Keratinocyte (primary cell): Measurements from ENCODE around the gene ATE1.

Source experiments
- EZH2 ChIP-seq: IDR thresholded peaks from one replicate; pipeline ENCODE4 v1.6.1; 2012; ENCODE audit warnings: inconsistent platforms, mild to moderate bottlenecking, low read length, moderate library complexity
- TF ChIP-seq, protein P1 (sequence below), 3 experiments: IDR thresholded peaks in 1 of 3; conservative IDR thresholded peaks in 1 of 3; optimal IDR thresholded peaks in 1 of 3; 2 replicates in 2 of 3; 3 replicates in 1 of 3; pipeline versions ENCODE3 to v1.5.1; 2011; ENCODE audit warnings: low read length in 3 of 3, mild to moderate bottlenecking in 3 of 3, moderate library complexity in 2 of 3, control low read depth in 1 of 3, inconsistent platforms in 1 of 3; ENCODE audit not compliant: insufficient read depth in 2 of 3; ENCODE audit errors: extremely low read depth in 1 of 3

- TF ChIP-seq, protein P1, sequence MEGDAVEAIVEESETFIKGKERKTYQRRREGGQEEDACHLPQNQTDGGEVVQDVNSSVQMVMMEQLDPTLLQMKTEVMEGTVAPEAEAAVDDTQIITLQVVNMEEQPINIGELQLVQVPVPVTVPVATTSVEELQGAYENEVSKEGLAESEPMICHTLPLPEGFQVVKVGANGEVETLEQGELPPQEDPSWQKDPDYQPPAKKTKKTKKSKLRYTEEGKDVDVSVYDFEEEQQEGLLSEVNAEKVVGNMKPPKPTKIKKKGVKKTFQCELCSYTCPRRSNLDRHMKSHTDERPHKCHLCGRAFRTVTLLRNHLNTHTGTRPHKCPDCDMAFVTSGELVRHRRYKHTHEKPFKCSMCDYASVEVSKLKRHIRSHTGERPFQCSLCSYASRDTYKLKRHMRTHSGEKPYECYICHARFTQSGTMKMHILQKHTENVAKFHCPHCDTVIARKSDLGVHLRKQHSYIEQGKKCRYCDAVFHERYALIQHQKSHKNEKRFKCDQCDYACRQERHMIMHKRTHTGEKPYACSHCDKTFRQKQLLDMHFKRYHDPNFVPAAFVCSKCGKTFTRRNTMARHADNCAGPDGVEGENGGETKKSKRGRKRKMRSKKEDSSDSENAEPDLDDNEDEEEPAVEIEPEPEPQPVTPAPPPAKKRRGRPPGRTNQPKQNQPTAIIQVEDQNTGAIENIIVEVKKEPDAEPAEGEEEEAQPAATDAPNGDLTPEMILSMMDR (optimal IDR thresholded peaks at IDR 0.05 in 1 of 3, IDR thresholded peaks at IDR 0.05 in 1 of 3, conservative IDR thresholded peaks at IDR 0.05 in 1 of 3; ENCODE audit: extremely low read depth in 1 of 3, insufficient read depth in 2 of 3, low read length in 3 of 3), result no peak
- no peak for TF ChIP-seq EZH2
Observed at GRCh38 chr10:121853950-121854349, 73.9 kb downstream of the ATE1 start.
